Neuronal stem cell (in vitro differentiated cells): Measurements from ENCODE around the gene SRPX2.
A peak's percentile ranks its signal among the peaks of the same experiment; 100 is the strongest.

Experiments used
- DNase-seq: peaks from one replicate; pipeline ENCODE4 v3.0.0-alpha.2; 2013; ENCODE audit warnings: low spot score
- H2AFZ ChIP-seq: one replicate; pipeline ENCODE4 v1.6.1; 2013; ENCODE audit warnings: mild to moderate bottlenecking, low read length, inconsistent platforms
- H2AK5ac ChIP-seq: 2 replicates; pipeline ENCODE4 v1.6.1; 2013; ENCODE audit warnings: low read depth, mild to moderate bottlenecking, inconsistent platforms, low read length, moderate library complexity, mixed read lengths
- H2BK120ac ChIP-seq: 2 replicates; pipeline ENCODE4 v1.6.1; 2013; ENCODE audit warnings: low read depth, mild to moderate bottlenecking, inconsistent platforms, low read length, moderate library complexity, mixed read lengths
- H2BK12ac ChIP-seq: one replicate; pipeline ENCODE4 v1.6.1; 2013; ENCODE audit warnings: low read length, inconsistent platforms
- H2BK15ac ChIP-seq: 2 replicates; pipeline ENCODE4 v1.6.1; 2013; ENCODE audit warnings: mild to moderate bottlenecking, low read length, inconsistent platforms, mixed read lengths
- H2BK5ac ChIP-seq: one replicate; pipeline ENCODE4 v1.6.1; 2013; ENCODE audit warnings: inconsistent platforms, mild to moderate bottlenecking, low read length, moderate library complexity
- H3K14ac ChIP-seq: one replicate; pipeline ENCODE4 v1.6.1; 2013; ENCODE audit warnings: low read length, inconsistent platforms
- H3K18ac ChIP-seq: 2 replicates; pipeline ENCODE4 v1.6.1; 2013; ENCODE audit warnings: low read length, inconsistent platforms
- H3K23ac ChIP-seq: 2 replicates; pipeline ENCODE4 v1.6.1; 2013; ENCODE audit warnings: low read depth, mild to moderate bottlenecking, mixed read lengths, low read length, inconsistent platforms; ENCODE audit not compliant: poor library complexity
- H3K27ac ChIP-seq: replicated peaks from 3 replicates; pipeline ENCODE4 v1.5.1; 2013; ENCODE audit warnings: low read length, inconsistent platforms
- H3K27me3 ChIP-seq, 3 experiments: 2 replicates each; pipeline ENCODE4 v1.6.1; 2013; ENCODE audit warnings: low read length in 3 of 3, mild to moderate bottlenecking in 2 of 3, inconsistent platforms in 1 of 3, low read depth in 1 of 3, mixed read lengths in 1 of 3, moderate library complexity in 1 of 3; ENCODE audit not compliant: control insufficient read depth in 3 of 3, insufficient read depth in 3 of 3
- H3K36me3 ChIP-seq, 2 donors: replicated peaks in 1 of 2; 2 replicates each; pipeline ENCODE4 v1.6.1; 2013; ENCODE audit warnings: low read length in 2 of 2; ENCODE audit not compliant: control insufficient read depth in 2 of 2, insufficient read depth in 2 of 2
- H3K4ac ChIP-seq: 2 replicates; pipeline ENCODE4 v1.6.1; 2013; ENCODE audit warnings: inconsistent platforms, mild to moderate bottlenecking, low read length, moderate library complexity
- H3K4me1 ChIP-seq, 2 donors: 1 replicate in 1 of 2; 2 replicates in 1 of 2; pipeline ENCODE4 v1.6.1; 2013; ENCODE audit warnings: low read length in 2 of 2, low read depth in 1 of 2; ENCODE audit not compliant: control insufficient read depth in 2 of 2, insufficient read depth in 1 of 2
- H3K4me2 ChIP-seq: one replicate; pipeline ENCODE4 v1.6.1; 2013; ENCODE audit warnings: mild to moderate bottlenecking, low read length, inconsistent platforms; ENCODE audit not compliant: insufficient read depth, poor library complexity, severe bottlenecking
- H3K4me3 ChIP-seq, 2 donors: 2 replicates each; pipeline ENCODE4 v1.5.1; 2013; ENCODE audit warnings: low read length in 2 of 2, mild to moderate bottlenecking in 2 of 2, inconsistent platforms in 1 of 2, moderate library complexity in 1 of 2
- H3K79me1 ChIP-seq: one replicate; pipeline ENCODE4 v1.6.1; 2013; ENCODE audit warnings: low read depth, mild to moderate bottlenecking, inconsistent platforms, low read length, moderate library complexity
- H3K9ac ChIP-seq: one replicate; pipeline ENCODE4 v1.6.1; 2013; ENCODE audit warnings: mild to moderate bottlenecking, low read depth, low read length, inconsistent platforms; ENCODE audit not compliant: poor library complexity
- H3K9me3 ChIP-seq, 2 donors: replicated peaks in 1 of 2; 2 replicates each; pipeline versions ENCODE3 to v1.6.1; 2013; ENCODE audit warnings: low read length in 2 of 2, mild to moderate bottlenecking in 2 of 2, inconsistent platforms in 1 of 2, low read depth in 1 of 2, mixed read lengths in 1 of 2, moderate library complexity in 1 of 2; ENCODE audit not compliant: control insufficient read depth in 2 of 2, insufficient read depth in 1 of 2
- H4K8ac ChIP-seq: one replicate; pipeline ENCODE4 v1.6.1; 2013; ENCODE audit warnings: low read depth, mild to moderate bottlenecking, inconsistent platforms, low read length, moderate library complexity
- H4K91ac ChIP-seq: one replicate; pipeline ENCODE4 v1.6.1; 2013; ENCODE audit warnings: low read length, low read depth, mild to moderate bottlenecking, inconsistent platforms; ENCODE audit not compliant: poor library complexity
- WGBS, 2 donors: extraction: QIAGEN DNeasy Blood & Tissue Kit; methylation state at CpG; one replicate each; pipeline ENCODE4 v1.1.7; 2013; ENCODE audit warnings: missing lambda C conversion rate in 2 of 2, mixed read lengths in 1 of 2; ENCODE audit not compliant: insufficient read length in 2 of 2, insufficient replicate concordance in 1 of 2; ENCODE audit errors: extremely low coverage in 2 of 2; 5-methylcytosine and 5-hydroxymethylcytosine counted together

The SRPX2 gene

DNA sequence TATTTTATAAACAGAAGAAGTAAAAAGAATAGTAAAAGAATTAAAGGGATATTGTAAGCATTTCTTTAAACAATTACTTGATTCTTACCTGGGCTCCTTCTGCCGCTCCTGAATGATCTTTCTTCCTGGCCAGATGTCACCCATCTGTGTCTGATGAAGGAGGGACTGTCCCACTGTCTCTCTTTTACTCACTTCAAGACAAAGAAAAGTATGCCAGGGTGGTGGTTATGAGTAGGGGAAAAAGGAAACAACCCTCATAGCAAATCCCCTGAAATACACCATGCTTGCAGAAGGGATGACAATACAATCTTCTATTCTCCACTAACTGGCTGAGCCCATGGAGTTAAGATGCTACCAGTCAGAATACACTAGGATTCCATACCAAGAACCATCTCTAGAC lies 56.8 kb downstream of the SRPX2 start:
- Histone ChIP-seq H3K4me2 (no peak overlapping the region), H2BK15ac (no peak overlapping the region), H3K79me1 (no peaks in the 10 kb centered on the region), H3K36me3 (no peaks in the 10 kb centered on the region), H3K9ac (no peak overlapping the region), H3K23ac (no peak overlapping the region), H3K4me1 (no peaks in the 10 kb centered on the region), H4K91ac (no peak overlapping the region), H2BK120ac (no peak overlapping the region), H2AFZ (no peak overlapping the region), H3K9me3 (no peaks in the 10 kb centered on the region), H2BK5ac (no peak overlapping the region), H3K27ac (no peak overlapping the region), H3K27me3 (peaks cover 0 to 3% (median 0%) of the 10 kb centered on the region in 3 experiments), H2BK12ac (no peak overlapping the region), H3K4me3 (no peak overlapping the region), H2AK5ac (no peak overlapping the region), H3K18ac (no peak overlapping the region), H4K8ac (no peak overlapping the region), H3K14ac (no peak overlapping the region), H3K4ac (no peak overlapping the region)
- WGBS, 2 donors, result no CpG with 5 or more reads among the region's 1 CpG
- DNase-seq, result no peak

DNA sequence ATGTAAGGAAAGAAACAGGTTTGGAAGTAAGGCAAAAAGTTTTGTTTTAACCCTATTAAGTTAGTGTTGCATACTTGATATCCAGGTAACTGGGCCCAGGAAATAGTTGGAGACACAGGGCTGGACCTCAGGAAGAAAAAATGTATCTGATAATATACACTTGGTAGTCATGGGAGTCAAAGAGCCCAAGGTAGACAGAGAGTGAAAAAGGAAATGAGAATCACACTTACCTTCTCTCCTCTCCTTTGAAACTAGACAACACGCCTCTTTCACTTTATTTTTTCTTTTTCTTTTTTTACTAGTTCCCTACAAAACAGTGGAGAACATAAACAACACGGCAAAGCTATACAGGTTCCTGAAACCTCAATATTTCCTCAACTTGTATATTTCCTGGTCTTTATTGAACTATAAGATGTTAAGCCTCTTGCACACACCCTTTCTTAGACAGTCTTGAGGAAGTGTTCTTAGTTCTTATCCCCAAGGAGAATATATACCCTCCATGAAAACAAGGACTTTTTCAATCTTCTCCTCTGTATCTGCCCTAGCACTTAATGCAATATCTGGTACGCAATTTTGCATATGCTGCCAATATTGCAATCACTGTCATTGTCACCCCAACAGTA lies 60.7 kb downstream of the SRPX2 start:
- H3K18ac ChIP-seq, result no peak overlapping the region
- no peak for DNase-seq
- H3K79me1 ChIP-seq, result no peaks in the 10 kb centered on the region
- H3K36me3 ChIP-seq, result no peaks in the 10 kb centered on the region
- H3K4me1 ChIP-seq, result no peaks in the 10 kb centered on the region
- no peak overlapping the region for H3K23ac ChIP-seq
- H2BK15ac ChIP-seq, result no peak overlapping the region
- peaks cover 0 to 3% (median 0%) of the 10 kb centered on the region in 3 experiments for H3K27me3 ChIP-seq
- WGBS, 2 donors, result no CpG with 5 or more reads among the region's 3 CpGs
- no peak overlapping the region for H3K4me2 ChIP-seq
- H2BK12ac ChIP-seq, result no peak overlapping the region
- H4K91ac ChIP-seq, result no peak overlapping the region
- H3K14ac ChIP-seq, result no peak overlapping the region
- H3K4ac ChIP-seq, result no peak overlapping the region
- no peak overlapping the region for H2BK120ac ChIP-seq
- no peak overlapping the region for H2AFZ ChIP-seq
- H2BK5ac ChIP-seq, result no peak overlapping the region
- no peak overlapping the region for H3K4me3 ChIP-seq
- H3K27ac ChIP-seq, result no peak overlapping the region
- H4K8ac ChIP-seq, result no peak overlapping the region
- H3K9me3 ChIP-seq, result no peaks in the 10 kb centered on the region
- H3K9ac ChIP-seq, result no peak overlapping the region
- H2AK5ac ChIP-seq, result no peak overlapping the region

DNA sequence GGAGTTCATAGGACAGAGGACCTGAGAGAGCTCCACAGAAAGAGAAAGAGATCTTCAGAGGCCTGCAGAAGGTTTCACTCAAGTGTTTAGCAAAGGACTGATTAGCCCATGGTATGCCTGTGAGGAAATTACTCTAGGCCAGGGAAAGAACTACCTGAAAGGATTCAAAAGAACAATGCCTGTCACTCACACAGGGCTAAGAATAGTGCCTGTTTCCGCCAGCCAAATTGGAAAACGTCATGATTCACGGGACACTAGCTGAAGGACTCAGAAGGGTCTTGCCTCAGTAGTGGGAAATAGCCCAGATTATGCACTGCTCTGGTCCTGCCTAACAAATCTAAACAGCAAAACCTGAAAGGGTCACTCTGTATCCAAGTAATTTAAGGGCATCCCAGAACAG lies 66.8 kb downstream of the SRPX2 start:
- no peak overlapping the region for H3K14ac ChIP-seq
- H3K36me3 ChIP-seq, result no peaks in the 10 kb centered on the region
- no peaks in the 10 kb centered on the region for H3K4me1 ChIP-seq
- H2AK5ac ChIP-seq, result no peak overlapping the region
- no peak overlapping the region for H3K18ac ChIP-seq
- no peaks in the 10 kb centered on the region for H3K79me1 ChIP-seq
- no peak overlapping the region for H2BK15ac ChIP-seq
- H2BK120ac ChIP-seq, result no peak overlapping the region
- no peak overlapping the region for H4K8ac ChIP-seq
- H2BK12ac ChIP-seq, result no peak overlapping the region
- H3K4me2 ChIP-seq, result no peak overlapping the region
- no peaks in the 10 kb centered on the region for H3K9me3 ChIP-seq
- no peak overlapping the region for H3K23ac ChIP-seq
- peak overlapping the region; percentile 56 for H3K27ac ChIP-seq
- DNase-seq, result no peak
- no peak overlapping the region for H4K91ac ChIP-seq
- H3K27me3 ChIP-seq, result no peaks in the 10 kb centered on the region
- no peak overlapping the region for H3K4me3 ChIP-seq
- no peak overlapping the region for H2AFZ ChIP-seq
- no peak overlapping the region for H3K9ac ChIP-seq
- no peak overlapping the region for H3K4ac ChIP-seq
- WGBS, 2 donors, result no CpG with 5 or more reads among the region's 3 CpGs
- H2BK5ac ChIP-seq, result no peak overlapping the region

DNA sequence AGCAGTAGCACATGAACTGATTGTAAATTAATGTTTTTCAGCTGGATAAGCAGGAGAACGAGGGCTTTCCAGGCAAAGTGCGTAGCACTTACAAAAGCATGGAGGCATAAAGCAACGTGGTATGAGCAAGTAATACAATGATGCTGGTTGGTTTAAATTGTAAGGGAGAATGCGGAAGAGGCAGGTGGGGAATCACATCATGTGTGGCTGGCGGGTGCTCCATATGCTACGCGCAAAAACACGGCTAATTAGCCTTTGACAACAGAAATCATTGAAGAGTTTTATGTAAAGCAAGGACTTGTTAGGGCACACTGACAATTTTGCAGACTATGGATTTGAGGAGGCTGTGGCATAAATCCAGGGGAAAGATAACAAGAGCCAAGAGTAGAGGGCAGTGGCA lies 73.4 kb downstream of the SRPX2 start:
- H2BK12ac ChIP-seq, result no peak overlapping the region
- no peak overlapping the region for H2BK120ac ChIP-seq
- no peak overlapping the region for H3K4me3 ChIP-seq
- H3K27ac ChIP-seq, result no peak overlapping the region
- no peaks in the 10 kb centered on the region for H3K79me1 ChIP-seq
- no peaks in the 10 kb centered on the region for H3K4me1 ChIP-seq
- no CpG with 5 or more reads among the region's 8 CpGs for WGBS, 2 donors
- no peak overlapping the region for H2BK5ac ChIP-seq
- no peak overlapping the region for H2AFZ ChIP-seq
- no peak overlapping the region for H3K4me2 ChIP-seq
- no peak overlapping the region for H3K4ac ChIP-seq
- no peaks in the 10 kb centered on the region for H3K9me3 ChIP-seq
- H3K9ac ChIP-seq, result no peak overlapping the region
- H3K27me3 ChIP-seq, result peaks cover 0 to 3% (median 0%) of the 10 kb centered on the region in 3 experiments
- no peak overlapping the region for H2AK5ac ChIP-seq
- no peak overlapping the region for H3K18ac ChIP-seq
- no peaks in the 10 kb centered on the region for H3K36me3 ChIP-seq
- DNase-seq, result no peak
- no peak overlapping the region for H2BK15ac ChIP-seq
- H4K91ac ChIP-seq, result no peak overlapping the region
- H3K14ac ChIP-seq, result no peak overlapping the region
- H4K8ac ChIP-seq, result no peak overlapping the region
- no peak overlapping the region for H3K23ac ChIP-seq
